ENCODE measurements around the gene PDGFRB. TPM values are rescaled to one million over a fixed set of nuclear protein-coding genes. Genes with fewer than 3 reads are reported as not detected.

Gene PDGFRB
- polyA plus RNA-seq, 2 of the 4 experiments (the other 2 are of a cell fraction) = 0.22 TPM

GRCh38 chr5:150144879-150145278, 10.8 kb downstream of the PDGFRB start:
- Histone ChIP-seq H3K9me3 (no peaks in the 10 kb centered on the region), H3K4me3 (no peak overlapping the region), H3K4me2 (no peak overlapping the region), H3K27ac (peak overlapping the region; percentile 93 to 98), H3K4me1 (peaks cover 45% of the 10 kb centered on the region)
- TF ChIP-seq ATOH8 (CRISPR knock-in tag; IDR thresholded peaks at IDR 0.05; ENCODE audit: low read depth) (no peak), KDM5A (IDR thresholded peaks at IDR 0.05) (no peak), MYC (IDR thresholded peaks at IDR 0.05; ENCODE audit: borderline replicate concordance, low read length) (no peak), E2F6 (IDR thresholded peaks at IDR 0.05; ENCODE audit: borderline replicate concordance, low read depth) (no peak), TFCP2L1 (CRISPR knock-in tag; IDR thresholded peaks at IDR 0.05) (no peak), ZNF302 (CRISPR knock-in tag; IDR thresholded peaks at IDR 0.05) (no peak), CHD2 (IDR thresholded peaks at IDR 0.05; ENCODE audit: low read length, partially characterized antibody) (no peak), REST (IDR thresholded peaks at IDR 0.05) (no peak), CBX8 (IDR thresholded peaks at IDR 0.05) (no peak), RCOR1 (IDR thresholded peaks at IDR 0.05; ENCODE audit: low read depth, low read length) (no peak), GATA3 (IDR thresholded peaks at IDR 0.05; ENCODE audit: borderline replicate concordance) (no peak), JUNB (IDR thresholded peaks at IDR 0.05) (no peak), ELK1 (IDR thresholded peaks at IDR 0.05; ENCODE audit: low read depth, low read length) (no peak), EHMT2 (IDR thresholded peaks at IDR 0.05; ENCODE audit: low read depth) (no peak)
- ChIA-PET CTCF (interaction anchor here (1.0 to 4.0 kb wide), 4 partner anchors 15 to 73 kb away, joined by 3 to 22 read pairs (median 5); no protein-coding TSS in a partner anchor), POLR2A (no interaction called here)
- FAIRE-seq (no peak), ATAC-seq (no peak), DNase-seq (ENCODE audit: low read depth in 1 of 2, low spot score in 1 of 2) (no peak)
- 89% methylated on average over 3 of the region's 4 CpGs for WGBS (ENCODE audit: missing lambda C conversion rate)

GRCh38 chr5:150144246-150144801, 11.3 kb downstream of the PDGFRB start:
- H3K27ac ChIP-seq = peak overlapping the region; percentile 93 to 98
- H3K4me2 ChIP-seq = peak overlapping the region; percentile 80; the same call in 2 of the 3 replicates
- TF ChIP-seq BCL3 (IDR thresholded peaks at IDR 0.05) (no peak), JUNB (IDR thresholded peaks at IDR 0.05) (no peak), HDAC2 (IDR thresholded peaks at IDR 0.05) (no peak)
- H3K4me1 ChIP-seq = peaks cover 49% of the 10 kb centered on the region
- no peak for DNase-seq (ENCODE audit: low read depth in 1 of 2, low spot score in 1 of 2)
- no peaks in the 10 kb centered on the region for H3K9me3 ChIP-seq
- 85% methylated on average over 14 of the region's 14 CpGs for WGBS (ENCODE audit: missing lambda C conversion rate)
- no peak for FAIRE-seq
- ATAC-seq = no peak
- no peak overlapping the region for H3K4me3 ChIP-seq
- ChIA-PET POLR2A (no interaction called here), CTCF (interaction anchor here (1.0 to 4.0 kb wide), 4 partner anchors 14 to 74 kb away, joined by 3 to 22 read pairs (median 5); no protein-coding TSS in a partner anchor)

Data from A549 (cell line).